ENCODE data around the gene NADK.

GRCh38 chr1:1771096-1771495 is 7.2 kb downstream of the NADK start:
- TF ChIP-seq POLR2A (IDR thresholded peaks at IDR 0.05) (no peak), CTCF (IDR thresholded peaks at IDR 0.05) (no peak)
